IMR-90 (cell line): ENCODE data around the gene ZNF311. TPM values are rescaled to one million over a fixed set of nuclear protein-coding genes. Genes with fewer than 3 reads are reported as not detected.

Experiments used
- ATAC-seq: fragments of 200-7000 bp; cut with Tn5 transposase; 2 replicates; pipeline ENCODE4 v1.9.1; 2020; ENCODE audit warnings: low read depth, mild to moderate bottlenecking, moderate library complexity
- BruUV-seq: library from RNA; stranded (reverse); fragments of 400-500 nt; replicated peaks from 2 replicates; lab custom pipeline; 2021; lab: Mats Ljungman, UMichigan
- CTCF ChIA-PET: fragments of 300-600 bp; formaldehyde crosslinking; extraction: SDS; loops from one replicate; lab custom pipeline; 2021; ENCODE audit warnings: antibody characterized with exemption; lab: Yijun Ruan, JAX
- POLR2A ChIA-PET: fragments of 300-600 bp; sonication (Branson Sonifier 250); formaldehyde crosslinking; loops from one replicate; lab custom pipeline; 2022; ENCODE audit warnings: antibody characterized with exemption; ENCODE audit not compliant: unreplicated experiment; lab: Charles Lee
- DNase-seq: peaks from one replicate; pipeline ENCODE4 v3.0.0; 2013
- H2AFZ ChIP-seq: replicated peaks from 2 replicates; pipeline ENCODE3; 2013; ENCODE audit warnings: low read length, mild to moderate bottlenecking; ENCODE audit not compliant: poor library complexity
- H2AK5ac ChIP-seq: 2 replicates; pipeline ENCODE4 v1.6.1; 2013; ENCODE audit warnings: low read depth, low read length, inconsistent platforms
- H2AK9ac ChIP-seq: replicated peaks from 2 replicates; pipeline ENCODE3; 2013; ENCODE audit warnings: mild to moderate bottlenecking, low read depth, low read length, moderate library complexity; ENCODE audit not compliant: poor library complexity
- H2BK120ac ChIP-seq: 2 replicates; pipeline ENCODE4 v1.6.1; 2013; ENCODE audit warnings: low read depth, low read length, inconsistent platforms
- H2BK15ac ChIP-seq: 3 replicates; pipeline ENCODE4 v1.6.1; 2013; ENCODE audit warnings: low read depth, low read length, inconsistent platforms
- H2BK20ac ChIP-seq: 2 replicates; pipeline ENCODE4 v1.6.1; 2013; ENCODE audit warnings: low read depth, mild to moderate bottlenecking, inconsistent platforms, low read length, moderate library complexity
- H2BK5ac ChIP-seq: 2 replicates; pipeline ENCODE4 v1.6.1; 2013; ENCODE audit warnings: mild to moderate bottlenecking, low read depth, low read length, inconsistent platforms; ENCODE audit not compliant: poor library complexity, severe bottlenecking
- H3K14ac ChIP-seq: replicated peaks from 2 replicates; pipeline ENCODE4 v1.6.1; 2013; ENCODE audit warnings: low read depth, low read length, inconsistent platforms
- H3K18ac ChIP-seq: 2 replicates; pipeline ENCODE4 v1.6.1; 2013; ENCODE audit warnings: low read depth, low read length, control low read depth
- H3K23ac ChIP-seq: 2 replicates; pipeline ENCODE4 v1.6.1; 2013; ENCODE audit warnings: low read depth, low read length, inconsistent platforms
- H3K27ac ChIP-seq: 2 replicates; pipeline ENCODE4 v1.5.1; 2013; ENCODE audit warnings: mild to moderate bottlenecking, control low read depth, low read length; ENCODE audit not compliant: insufficient read depth
- H3K27me3 ChIP-seq: 2 replicates; pipeline ENCODE4 v1.6.1; 2013; ENCODE audit warnings: low read length; ENCODE audit not compliant: control insufficient read depth, insufficient read depth
- H3K36me3 ChIP-seq: 2 replicates; pipeline ENCODE4 v1.6.1; 2013; ENCODE audit warnings: low read length, mixed read lengths; ENCODE audit not compliant: control insufficient read depth, insufficient read depth
- H3K4ac ChIP-seq: 2 replicates; pipeline ENCODE4 v1.6.1; 2013; ENCODE audit warnings: low read depth, low read length, inconsistent platforms
- H3K4me1 ChIP-seq: 2 replicates; pipeline ENCODE4 v1.6.1; 2013; ENCODE audit warnings: low read length, mixed read lengths; ENCODE audit not compliant: control insufficient read depth, insufficient read depth
- H3K4me2 ChIP-seq: 2 replicates; pipeline ENCODE4 v1.6.1; 2013; ENCODE audit warnings: low read depth, mild to moderate bottlenecking, control low read depth, low read length, moderate library complexity
- H3K4me3 ChIP-seq: 2 replicates; pipeline ENCODE4 v1.5.1; 2013; ENCODE audit warnings: low read depth, mild to moderate bottlenecking, control low read depth, low read length, moderate library complexity; ENCODE audit not compliant: insufficient read depth
- H3K56ac ChIP-seq: 2 replicates; pipeline ENCODE4 v1.6.1; 2013; ENCODE audit warnings: low read length, inconsistent platforms; ENCODE audit not compliant: insufficient read depth; ENCODE audit errors: extremely low read depth
- H3K79me1 ChIP-seq, 2 experiments: 2 replicates each; pipeline ENCODE4 v1.6.1; 2013; ENCODE audit warnings: low read length in 2 of 2, inconsistent platforms in 1 of 2, low read depth in 1 of 2
- H3K9ac ChIP-seq: 2 replicates; pipeline ENCODE4 v1.6.1; 2013; ENCODE audit warnings: low read depth, low read length, control low read depth
- H3K9me1 ChIP-seq: 2 replicates; pipeline ENCODE4 v1.6.1; 2013; ENCODE audit warnings: low read length, inconsistent platforms; ENCODE audit not compliant: insufficient read depth
- H3K9me3 ChIP-seq: 2 replicates; pipeline ENCODE4 v1.6.1; 2013; ENCODE audit warnings: low read length; ENCODE audit not compliant: control insufficient read depth, insufficient read depth
- H4K20me1 ChIP-seq: 2 replicates; pipeline ENCODE4 v1.6.1; 2013; ENCODE audit warnings: low read length, inconsistent platforms; ENCODE audit not compliant: insufficient read depth
- H4K5ac ChIP-seq: 2 replicates; pipeline ENCODE4 v1.6.1; 2013; ENCODE audit warnings: mild to moderate bottlenecking, low read depth, low read length, control low read depth
- H4K8ac ChIP-seq, 2 experiments: 2 replicates each; pipeline ENCODE4 v1.6.1; 2013; ENCODE audit warnings: low read depth in 2 of 2, low read length in 2 of 2, control low read depth in 1 of 2, inconsistent platforms in 1 of 2
- H4K91ac ChIP-seq: 2 replicates; pipeline ENCODE4 v1.6.1; 2013; ENCODE audit warnings: low read depth, low read length, inconsistent platforms; ENCODE audit not compliant: insufficient read depth
- CEBPB ChIP-seq: IDR thresholded peaks from 2 replicates; pipeline ENCODE4 v1.6.1; 2012; ENCODE audit warnings: low read depth, low read length, improper control_type of control experiment
- CHD1 ChIP-seq: IDR thresholded peaks from 2 replicates; pipeline ENCODE4 v1.6.1; 2012; ENCODE audit warnings: low read depth, low read length, improper control_type of control experiment
- MAFK ChIP-seq: IDR thresholded peaks from 2 replicates; pipeline ENCODE4 v1.6.1; 2012; ENCODE audit warnings: low read depth, low read length, improper control_type of control experiment
- NFE2L2 ChIP-seq: fragments of 150-350 bp; IDR thresholded peaks from 2 replicates; pipeline ENCODE4 v1.6.1; 2016; ENCODE audit warnings: low read depth, mild to moderate bottlenecking, low read length
- POLR2A ChIP-seq: IDR thresholded peaks from 2 replicates; pipeline ENCODE4 v1.6.1; 2012; ENCODE audit warnings: mild to moderate bottlenecking, low read depth, low read length
- whole genome bisulfite sequencing, 2 experiments: methylation state at CpG; one replicate each; pipeline versions ENCODE4 v1.1.5 to v1.1.7; 2013; ENCODE audit warnings: missing lambda C conversion rate in 2 of 2; ENCODE audit not compliant: insufficient read length in 1 of 2; ENCODE audit errors: extremely low coverage in 2 of 2; 5-methylcytosine and 5-hydroxymethylcytosine counted together
- dilution Hi-C: fragments of 300-500 bp; cut with HindIII; formaldehyde crosslinking; loops from one replicate; pipeline ENCODE4 v1.14.3; 2018; ENCODE audit warnings: low sequenced_read_pairs; ENCODE audit not compliant: unreplicated experiment
- in situ Hi-C: fragments of 300-500 bp; cut with MboI; formaldehyde crosslinking; loops from 3 replicates; pipeline ENCODE4 v1.14.3; 2019; ENCODE audit warnings: low sequenced_read_pairs, inconsistent platforms, mixed read lengths
- intact Hi-C: fragments of 100-400 bp; cut with micrococcal nuclease; formaldehyde crosslinking; loops from 2 replicates; pipeline ENCODE4 v1.10.0; 2022
- polyA plus RNA-seq, 3 experiments: library from polyadenylated mRNA; depleted of rRNA; stranded (reverse); fragments of >200 nt; gene quantifications; 2 replicates each; pipeline ENCODE4 v1.2.3, GENCODE V29; 2012; ENCODE audit warnings: low replicate concordance in 1 of 3
- total RNA-seq: library from RNA; depleted of rRNA; stranded (reverse); fragments of >200 nt; gene quantifications from 2 replicates; pipeline ENCODE4 v1.2.3, GENCODE V29; 2012
- TF ChIP-seq, protein P1 (sequence below): fragments of 150-350 bp; IDR thresholded peaks from 2 replicates; pipeline ENCODE4 v1.6.1; 2016; ENCODE audit warnings: low read depth, mild to moderate bottlenecking, low read length, moderate library complexity, borderline replicate concordance

ZNF311 gene
- total and polyA plus RNA-seq, 2 of the 4 experiments (the other 2 are of a cell fraction), result 0.34 to 0.36 TPM

DNA sequence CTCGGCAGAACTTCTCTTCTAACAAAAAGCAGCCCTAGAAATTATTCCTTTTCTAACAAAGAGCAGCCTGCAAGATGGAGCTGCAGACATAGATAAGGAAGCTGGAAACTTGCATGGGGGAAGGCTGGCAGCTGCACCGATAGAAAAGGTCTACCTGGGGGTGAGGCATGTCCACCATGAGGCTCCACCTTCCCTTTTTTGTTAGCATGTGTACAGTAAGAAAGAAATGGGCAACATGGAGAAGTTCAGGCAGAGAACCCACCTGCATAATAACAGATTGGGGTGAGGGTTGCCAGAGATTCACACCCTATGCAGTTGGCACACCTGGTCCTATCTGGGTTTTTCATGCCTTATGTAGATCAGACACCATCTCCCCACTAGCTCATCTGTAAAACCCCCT lies 25.4 kb downstream of the ZNF311 start:
- DNase-seq, result no peak
- WGBS, 2 experiments, result no CpG with 5 or more reads among the region's 2 CpGs
- no peaks in the 10 kb centered on the region for H3K9me1 ChIP-seq

More for the DNA sequence above, 25.4 kb downstream of the ZNF311 start:
- Histone ChIP-seq H3K4ac (no peak overlapping the region), H3K36me3 (no peaks in the 10 kb centered on the region), H3K27ac (no peak overlapping the region), H3K23ac (no peak overlapping the region), H3K4me3 (no peak overlapping the region), H3K56ac (no peak overlapping the region), H3K14ac (no peak overlapping the region), H2AK5ac (no peak overlapping the region), H3K79me1 (no peaks in the 10 kb centered on the region), H4K91ac (no peak overlapping the region), H2BK5ac (no peak overlapping the region), H4K20me1 (no peaks in the 10 kb centered on the region; the same call in 1 of the 2 replicates), H3K9me3 (no peaks in the 10 kb centered on the region), H2AK9ac (no peak overlapping the region), H3K18ac (no peak overlapping the region), H3K9ac (no peak overlapping the region), H2BK20ac (no peak overlapping the region), H2BK15ac (no peak overlapping the region), H2AFZ (no peak overlapping the region), H4K5ac (no peak overlapping the region), H2BK120ac (no peak overlapping the region), H3K4me1 (peaks cover 2% of the 10 kb centered on the region; the same call in 1 of the 2 replicates), H3K27me3 (no peaks in the 10 kb centered on the region; the same call in 1 of the 2 replicates), H4K8ac (no peak overlapping the region), H3K4me2 (no peak overlapping the region)
- in situ Hi-C loops (no loop called here), dilution Hi-C loops (no loop called here), intact Hi-C loops (loop anchor here (2.0 to 5.0 kb wide), 3 partner anchors 83 to 172 kb away; no protein-coding TSS in a partner anchor)
- ChIA-PET POLR2A (no interaction called here), CTCF (no interaction called here)
- BruUV-seq, result no TSS peak
- TF ChIP-seq CHD1, result no peak
- no peak for TF ChIP-seq NFE2L2
- TF ChIP-seq, protein P1, sequence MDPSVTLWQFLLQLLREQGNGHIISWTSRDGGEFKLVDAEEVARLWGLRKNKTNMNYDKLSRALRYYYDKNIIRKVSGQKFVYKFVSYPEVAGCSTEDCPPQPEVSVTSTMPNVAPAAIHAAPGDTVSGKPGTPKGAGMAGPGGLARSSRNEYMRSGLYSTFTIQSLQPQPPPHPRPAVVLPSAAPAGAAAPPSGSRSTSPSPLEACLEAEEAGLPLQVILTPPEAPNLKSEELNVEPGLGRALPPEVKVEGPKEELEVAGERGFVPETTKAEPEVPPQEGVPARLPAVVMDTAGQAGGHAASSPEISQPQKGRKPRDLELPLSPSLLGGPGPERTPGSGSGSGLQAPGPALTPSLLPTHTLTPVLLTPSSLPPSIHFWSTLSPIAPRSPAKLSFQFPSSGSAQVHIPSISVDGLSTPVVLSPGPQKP, result no peak
- TF ChIP-seq CEBPB, result no peak
- no peak for TF ChIP-seq POLR2A
- TF ChIP-seq MAFK, result no peak
- no peak for ATAC-seq
